ENCODE measurements around the gene DAAM2.

The DAAM2 gene

DNA sequence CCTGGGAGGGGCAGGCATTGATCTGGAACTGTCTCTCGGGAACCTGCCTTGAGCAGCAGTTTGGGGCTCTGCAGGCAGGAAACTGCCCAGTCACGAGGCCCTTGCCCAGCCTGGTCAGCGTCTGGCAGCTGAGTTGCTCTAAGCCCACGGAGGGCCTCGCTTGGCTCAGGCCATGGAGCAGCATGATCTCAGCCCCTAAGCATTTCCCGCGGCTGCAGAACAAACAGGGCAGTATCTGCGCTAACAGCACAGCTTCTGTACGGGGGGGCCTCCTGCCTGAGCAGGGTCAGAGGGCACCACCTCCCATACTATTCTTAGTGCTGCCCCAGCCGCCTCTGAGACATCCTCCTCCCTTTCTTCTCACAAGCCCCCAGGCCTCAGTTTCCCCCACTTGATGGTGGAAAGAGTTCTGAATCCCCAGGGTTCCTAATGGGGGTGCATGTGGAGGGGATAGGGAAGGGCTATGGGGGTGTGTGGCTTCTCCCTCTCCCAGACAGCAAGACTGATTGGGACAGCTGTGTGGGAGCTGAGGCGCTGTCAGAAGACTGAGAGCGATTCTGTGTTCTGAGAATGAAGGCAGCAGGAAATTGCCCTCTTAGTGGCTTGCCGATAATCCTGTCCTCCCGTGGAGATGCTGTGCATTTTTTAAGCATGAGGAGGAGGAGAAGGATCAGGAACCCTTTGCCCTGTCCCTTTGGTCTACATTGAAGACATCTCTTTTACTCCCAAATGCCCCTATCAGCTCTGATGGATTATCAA is 95.7 kb downstream of the DAAM2 start:
- DNase-seq (ENCODE audit: low read depth) = peak; percentile 97

GRCh38 chr6:39889229-39889628 is 97.1 kb downstream of the DAAM2 start:
- DNase-seq (ENCODE audit: low read depth) = no peak

DNA sequence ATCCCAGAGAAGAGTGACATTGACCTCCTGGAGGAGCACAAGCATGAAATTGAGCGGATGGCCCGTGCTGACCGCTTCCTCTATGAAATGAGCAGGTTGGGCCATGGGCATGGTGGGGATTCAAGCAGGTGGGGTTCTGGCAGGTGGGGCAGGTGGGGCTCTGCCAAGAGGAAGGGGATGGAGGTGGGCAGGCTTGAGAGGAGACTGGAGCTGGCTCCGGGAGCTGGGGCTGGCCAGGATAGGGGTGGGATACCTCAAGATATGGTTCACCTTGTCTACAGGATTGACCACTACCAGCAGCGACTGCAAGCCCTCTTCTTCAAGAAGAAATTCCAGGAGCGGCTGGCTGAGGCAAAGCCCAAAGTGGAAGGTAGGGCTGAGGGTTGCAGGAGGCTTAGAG is 99.2 kb downstream of the DAAM2 start:
- DNase-seq (ENCODE audit: low read depth) = no peak

- DNase-seq (ENCODE audit: low read depth) = peak; percentile 23
These were observed 99.8 kb downstream of the DAAM2 start for GRCh38 chr6:39891976-39892375.

DNA sequence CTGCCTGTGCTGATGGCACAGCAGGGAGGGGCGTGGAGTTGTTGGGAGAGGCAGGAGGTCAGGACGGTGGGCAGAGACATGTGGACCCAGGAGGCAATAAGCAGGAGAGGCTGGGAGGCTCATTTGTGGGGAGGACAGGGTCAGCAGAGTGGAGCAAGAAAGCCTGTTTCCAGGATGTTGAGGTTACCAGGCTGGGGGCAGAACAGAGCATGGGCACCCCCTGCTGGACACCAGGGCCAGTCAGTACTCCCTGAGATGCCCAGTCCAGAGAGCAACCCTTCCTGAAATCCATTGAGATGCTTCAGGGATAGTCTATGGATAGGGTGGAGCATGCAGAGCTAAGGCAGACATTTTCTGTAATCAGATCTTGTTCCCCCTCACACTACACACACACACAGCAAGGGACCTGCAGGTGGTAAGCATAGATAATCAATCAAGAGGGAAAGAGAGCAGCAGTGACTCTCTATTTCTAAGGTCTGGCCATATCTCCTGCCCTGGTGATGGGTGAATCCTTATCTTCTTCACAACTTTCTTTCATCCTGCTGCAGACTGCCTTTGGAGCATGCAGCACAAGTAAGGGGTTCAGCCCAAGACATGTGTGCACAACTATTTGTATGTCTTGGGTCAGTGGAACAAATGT is 100.4 kb downstream of the DAAM2 start:
- peak; percentile 64 for DNase-seq (ENCODE audit: low read depth)

DNA sequence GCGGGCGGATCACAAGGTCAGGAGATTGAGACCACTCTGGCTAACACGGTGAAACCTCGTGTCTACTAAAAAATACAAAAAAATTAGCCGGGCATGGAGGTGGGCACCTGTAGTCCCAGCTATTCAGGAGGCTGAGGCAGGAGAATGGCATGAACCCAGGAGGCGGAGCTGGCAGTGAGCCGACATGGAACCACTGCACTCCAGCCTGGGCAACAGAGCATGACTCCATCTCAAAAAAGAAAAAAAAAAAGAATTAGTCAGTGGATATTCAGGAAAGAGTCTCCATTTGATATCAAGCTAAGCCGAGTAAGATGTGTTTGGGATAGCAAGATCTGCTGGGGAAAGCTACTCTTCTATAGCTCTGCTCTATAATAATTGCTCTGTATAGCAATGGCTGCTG is 101.1 kb downstream of the DAAM2 start:
- DNase-seq (ENCODE audit: low read depth) = no peak

DNA sequence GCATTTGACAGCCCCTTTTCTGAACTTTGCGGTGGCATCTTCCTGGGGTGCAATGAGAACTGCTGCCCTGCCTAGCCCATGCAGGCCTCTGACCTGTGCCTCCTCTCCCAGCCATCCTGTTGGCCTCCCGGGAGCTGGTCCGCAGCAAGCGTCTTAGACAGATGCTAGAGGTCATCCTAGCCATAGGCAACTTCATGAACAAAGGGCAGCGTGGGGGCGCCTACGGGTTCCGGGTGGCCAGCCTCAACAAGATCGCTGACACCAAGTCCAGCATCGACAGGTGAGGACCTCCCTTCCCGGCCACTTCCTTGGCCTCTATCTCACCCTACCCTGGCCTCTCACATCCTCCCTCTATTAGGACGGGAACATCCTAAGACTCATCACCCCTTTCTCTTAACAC is 104.5 kb downstream of the DAAM2 start:
- no peak for DNase-seq (ENCODE audit: low read depth)

DNA sequence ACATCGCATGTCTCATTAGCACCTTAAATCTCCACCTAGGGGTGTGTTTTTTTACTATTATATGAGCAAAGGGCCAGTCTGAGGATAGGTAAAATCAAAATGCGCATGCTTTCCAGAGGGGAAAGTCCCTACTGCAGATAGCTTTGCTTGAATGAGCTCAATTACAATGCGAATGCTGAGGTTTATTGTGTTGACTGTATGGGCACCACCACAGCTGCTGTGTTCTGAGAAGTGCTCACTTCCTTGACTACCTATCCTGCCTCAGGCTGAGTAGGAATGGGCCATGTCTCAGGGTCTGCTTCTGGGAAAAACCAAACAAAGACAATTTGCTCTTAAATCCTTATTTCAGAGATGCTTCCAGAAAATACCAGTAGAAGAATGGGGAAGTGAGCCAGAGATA is 105.5 kb downstream of the DAAM2 start:
- no peak for DNase-seq (ENCODE audit: low read depth)

DNA sequence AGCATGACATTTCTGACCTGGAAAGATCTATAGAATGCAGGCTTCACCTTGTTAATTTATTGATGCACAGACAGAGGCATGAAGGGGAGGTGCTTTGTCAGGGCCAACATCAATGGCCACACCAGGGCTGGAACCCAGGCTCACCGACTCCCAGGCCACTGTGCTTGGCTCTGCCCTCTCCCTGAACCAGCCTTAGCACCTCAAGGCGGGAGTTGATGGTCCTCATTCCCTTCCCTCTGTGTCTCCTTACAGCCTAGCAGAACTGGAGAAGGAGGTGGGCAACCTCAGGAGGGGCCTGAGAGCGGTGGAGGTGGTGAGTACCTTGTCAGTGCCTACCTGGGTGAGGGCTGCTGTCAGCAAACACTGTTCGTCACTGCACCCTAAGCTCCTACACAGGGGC is 106.4 kb downstream of the DAAM2 start:
- no peak for DNase-seq (ENCODE audit: low read depth)

- no peak for DNase-seq (ENCODE audit: low read depth)
These were observed 107.5 kb downstream of the DAAM2 start for GRCh38 chr6:39899554-39900295.

DNA sequence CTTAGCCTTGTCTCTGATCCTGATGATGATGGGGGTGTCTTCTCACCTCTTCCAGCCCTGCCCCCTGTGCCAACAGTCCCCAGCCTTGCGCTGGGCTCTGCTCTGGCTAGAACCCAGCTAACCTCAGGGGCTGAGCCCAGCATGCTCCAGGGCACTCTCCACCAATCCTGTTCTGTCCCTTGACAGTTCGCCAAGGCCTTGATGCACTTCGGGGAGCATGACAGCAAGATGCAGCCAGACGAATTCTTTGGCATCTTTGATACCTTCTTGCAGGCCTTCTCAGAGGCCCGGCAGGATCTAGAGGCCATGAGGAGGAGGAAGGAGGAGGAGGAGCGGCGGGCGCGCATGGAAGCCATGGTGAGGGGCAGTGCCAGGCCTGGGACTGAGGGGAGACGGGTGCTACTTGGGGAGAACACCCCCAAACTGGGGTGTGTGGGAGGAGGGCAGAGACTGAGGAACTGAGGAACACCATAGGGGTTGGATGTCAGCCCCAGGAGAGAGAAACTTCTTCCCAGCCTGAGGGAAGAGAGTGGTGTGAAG is 109.0 kb downstream of the DAAM2 start:
- DNase-seq (ENCODE audit: low read depth) = no peak

- DNase-seq (ENCODE audit: low read depth) = no peak
These were observed 109.5 kb downstream of the DAAM2 start for GRCh38 chr6:39901670-39902069.

DNA sequence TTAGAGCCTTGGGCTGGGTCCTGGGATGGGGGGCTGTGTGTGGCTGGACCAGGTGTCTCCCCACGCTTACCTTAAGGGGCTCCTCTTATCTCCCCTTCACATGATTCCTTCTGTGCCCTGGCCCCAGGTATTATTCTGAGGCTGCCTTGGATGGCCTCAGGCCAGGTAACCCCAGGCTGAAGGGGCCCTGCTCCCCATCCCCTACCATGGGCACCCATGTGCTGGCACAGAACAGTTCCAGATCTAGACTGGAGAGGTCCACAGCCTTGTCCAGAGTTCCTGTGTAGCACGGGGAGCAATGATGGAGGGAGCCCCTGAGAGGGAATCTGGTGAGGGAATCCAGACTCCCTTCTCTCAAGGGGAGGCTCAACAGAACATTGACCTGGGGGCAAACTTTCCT is 110.0 kb downstream of the DAAM2 start:
- DNase-seq (ENCODE audit: low read depth) = no peak

- no peak for DNase-seq (ENCODE audit: low read depth)
These were observed 110.8 kb downstream of the DAAM2 start for GRCh38 chr6:39902786-39903465.

- DNase-seq (ENCODE audit: low read depth) = no peak
These were observed 111.5 kb downstream of the DAAM2 start for GRCh38 chr6:39903656-39904055.

GRCh38 chr6:39904946-39905639 is 112.9 kb downstream of the DAAM2 start:
- no peak for DNase-seq (ENCODE audit: low read depth)

DNA sequence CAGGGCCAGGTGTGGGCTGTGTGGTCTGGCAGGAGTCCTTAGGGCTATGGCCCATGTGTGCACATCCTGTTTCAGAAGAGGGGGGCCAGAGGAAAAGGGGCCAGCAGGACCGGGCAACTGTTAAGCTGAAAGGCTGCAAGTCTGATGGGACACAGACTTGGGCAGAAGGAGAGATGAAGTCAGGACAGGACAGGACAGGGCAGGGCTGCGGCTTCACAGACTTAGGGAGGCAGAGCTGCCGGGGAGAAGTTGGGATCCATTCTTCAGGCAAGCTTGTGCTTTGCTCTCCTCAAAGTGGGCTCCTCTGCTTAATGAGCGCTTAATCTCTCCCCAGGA is 113.4 kb downstream of the DAAM2 start:
- DNase-seq (ENCODE audit: low read depth) = no peak

GRCh38 chr6:39906318-39906761 is 114.2 kb downstream of the DAAM2 start:
- no peak for DNase-seq (ENCODE audit: low read depth)

- no peak for DNase-seq (ENCODE audit: low read depth)
These were observed 115.8 kb downstream of the DAAM2 start for GRCh38 chr6:39907871-39908575.

DNA sequence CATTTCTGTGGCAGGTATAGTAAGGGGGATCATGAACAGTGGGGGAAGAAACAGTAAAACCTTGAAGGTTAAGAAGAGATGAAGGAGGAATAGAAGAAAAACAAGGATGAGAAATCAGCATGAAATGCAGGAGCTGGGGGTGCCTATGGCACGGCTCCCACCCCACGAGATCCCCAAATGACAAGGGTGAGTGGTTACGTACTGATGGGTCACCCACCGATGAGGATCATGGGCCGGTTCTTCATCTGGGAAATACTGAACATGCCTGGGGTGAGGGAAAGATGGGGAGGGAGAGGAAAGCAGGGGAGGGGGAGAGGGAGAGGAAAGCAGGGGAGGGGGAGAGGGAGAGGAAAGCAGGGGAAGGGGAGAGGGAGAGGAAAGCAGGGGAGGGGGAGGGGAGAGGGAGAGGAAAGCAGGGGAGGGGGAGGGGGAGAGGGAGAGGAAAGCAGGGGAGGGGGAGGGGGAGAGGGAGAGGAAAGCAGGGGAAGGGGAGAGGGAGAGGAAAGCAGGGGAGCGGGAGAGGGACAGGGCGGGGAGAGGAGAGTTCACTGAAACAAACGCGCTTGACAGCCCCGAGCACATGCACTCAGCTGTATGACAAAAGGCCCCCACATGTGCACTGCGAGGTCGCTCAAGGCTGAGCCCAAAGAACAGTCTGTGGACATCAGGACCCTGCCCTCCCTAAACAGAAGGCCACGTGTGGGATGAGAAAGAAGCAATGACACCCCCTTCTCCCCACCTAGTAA is 116.8 kb downstream of the DAAM2 start:
- DNase-seq (ENCODE audit: low read depth) = no peak

Measured in amniotic epithelial cell (primary cell).